ENCODE measurements around the gene FLT4.
"Not testable (repeated sequence)": the region's sequence is repeated elsewhere in the genome, so short reads cannot be mapped to it uniquely, and the experiment has no call there.

Gene FLT4

GRCh38 chr5:180684623-180685161, 35.3 kb upstream of the FLT4 start:
- no peak overlapping the region for H3K27ac ChIP-seq (ENCODE audit: low read depth, low read length)
- no peaks in the 10 kb centered on the region for H3K36me3 ChIP-seq (ENCODE audit: control insufficient read depth in 1 of 2, insufficient read depth in 2 of 2, low read length in 2 of 2)
- H3K9me3 ChIP-seq (ENCODE audit: control insufficient read depth in 1 of 2, low read length in 2 of 2), result no peaks in the 10 kb centered on the region
- H3K4me1 ChIP-seq (ENCODE audit: control insufficient read depth in 1 of 2, insufficient read depth in 2 of 2, low read length in 2 of 2), result no peaks in the 10 kb centered on the region
- peaks cover 9% of the 10 kb centered on the region in 2 donors for H3K27me3 ChIP-seq (ENCODE audit: control insufficient read depth in 1 of 2, insufficient read depth in 2 of 2, low read length in 2 of 2)
- no peak overlapping the region for H3K4me3 ChIP-seq (ENCODE audit: low read depth in 1 of 2, low read length in 2 of 2)
- H3K9ac ChIP-seq (ENCODE audit: low read depth in 1 of 2, low read length in 2 of 2), result no peak overlapping the region

- Histone ChIP-seq H3K9me3 (ENCODE audit: control insufficient read depth in 1 of 2, low read length in 2 of 2) (no peaks in the 10 kb centered on the region), H3K4me1 (ENCODE audit: control insufficient read depth in 1 of 2, insufficient read depth in 2 of 2, low read length in 2 of 2) (no peaks in the 10 kb centered on the region), H3K9ac (ENCODE audit: low read depth in 1 of 2, low read length in 2 of 2) (no peak overlapping the region), H3K4me3 (ENCODE audit: low read depth in 1 of 2, low read length in 2 of 2) (no peak overlapping the region), H3K36me3 (ENCODE audit: control insufficient read depth in 1 of 2, insufficient read depth in 2 of 2, low read length in 2 of 2) (no peaks in the 10 kb centered on the region), H3K27ac (ENCODE audit: low read depth, low read length) (no peak overlapping the region), H3K27me3 (ENCODE audit: control insufficient read depth in 1 of 2, insufficient read depth in 2 of 2, low read length in 2 of 2) (peaks cover 4 to 9% of the 10 kb centered on the region in 2 donors)
Measured at GRCh38 chr5:180683220-180683922, 34.0 kb upstream of the FLT4 start.

- Histone ChIP-seq H3K36me3 (ENCODE audit: control insufficient read depth in 1 of 2, insufficient read depth in 2 of 2, low read length in 2 of 2) (no peaks in the 10 kb centered on the region), H3K4me3 (ENCODE audit: low read depth in 1 of 2, low read length in 2 of 2) (no peak overlapping the region), H3K27ac (ENCODE audit: low read depth, low read length) (no peak overlapping the region), H3K27me3 (ENCODE audit: control insufficient read depth in 1 of 2, insufficient read depth in 2 of 2, low read length in 2 of 2) (peaks cover 4 to 9% of the 10 kb centered on the region in 2 donors), H3K9ac (ENCODE audit: low read depth in 1 of 2, low read length in 2 of 2) (no peak overlapping the region), H3K9me3 (ENCODE audit: control insufficient read depth in 1 of 2, low read length in 2 of 2) (no peaks in the 10 kb centered on the region), H3K4me1 (ENCODE audit: control insufficient read depth in 1 of 2, insufficient read depth in 2 of 2, low read length in 2 of 2) (no peaks in the 10 kb centered on the region)
Measured at GRCh38 chr5:180682560-180682959, 33.2 kb upstream of the FLT4 start.

- H3K4me1 ChIP-seq (ENCODE audit: control insufficient read depth in 1 of 2, insufficient read depth in 2 of 2, low read length in 2 of 2); H3K9ac ChIP-seq (ENCODE audit: low read depth in 1 of 2, low read length in 2 of 2); H3K4me3 ChIP-seq (ENCODE audit: low read depth in 1 of 2, low read length in 2 of 2); H3K36me3 ChIP-seq (ENCODE audit: control insufficient read depth in 1 of 2, insufficient read depth in 2 of 2, low read length in 2 of 2); H3K27me3 ChIP-seq (ENCODE audit: control insufficient read depth in 1 of 2, insufficient read depth in 2 of 2, low read length in 2 of 2); H3K9me3 ChIP-seq (ENCODE audit: control insufficient read depth in 1 of 2, low read length in 2 of 2); H3K27ac ChIP-seq (ENCODE audit: low read depth, low read length): not testable (repeated sequence)
Measured at GRCh38 chr5:180682008-180682407, 32.6 kb upstream of the FLT4 start.

GRCh38 chr5:180678319-180678718, 28.9 kb upstream of the FLT4 start:
- H3K36me3 ChIP-seq (ENCODE audit: control insufficient read depth in 1 of 2, insufficient read depth in 2 of 2, low read length in 2 of 2); H3K27me3 ChIP-seq (ENCODE audit: control insufficient read depth in 1 of 2, insufficient read depth in 2 of 2, low read length in 2 of 2): not testable (repeated sequence)

GRCh38 chr5:180675036-180675635, 25.7 kb upstream of the FLT4 start:
- H3K9ac ChIP-seq (ENCODE audit: low read depth in 1 of 2, low read length in 2 of 2), result no peak overlapping the region
- no peak overlapping the region for H3K27ac ChIP-seq (ENCODE audit: low read depth, low read length)
- peaks cover 0 to 2% of the 10 kb centered on the region in 2 donors for H3K27me3 ChIP-seq (ENCODE audit: control insufficient read depth in 1 of 2, insufficient read depth in 2 of 2, low read length in 2 of 2)
- no peaks in the 10 kb centered on the region for H3K4me1 ChIP-seq (ENCODE audit: control insufficient read depth in 1 of 2, insufficient read depth in 2 of 2, low read length in 2 of 2)
- H3K9me3 ChIP-seq (ENCODE audit: control insufficient read depth in 1 of 2, low read length in 2 of 2), result no peaks in the 10 kb centered on the region
- no peaks in the 10 kb centered on the region for H3K36me3 ChIP-seq (ENCODE audit: control insufficient read depth in 1 of 2, insufficient read depth in 2 of 2, low read length in 2 of 2)
- no peak overlapping the region for H3K4me3 ChIP-seq (ENCODE audit: low read depth in 1 of 2, low read length in 2 of 2)

More at GRCh38 chr5:180678319-180678718, 28.9 kb upstream of the FLT4 start:
- not testable (repeated sequence) for H3K4me3 ChIP-seq (ENCODE audit: low read depth in 1 of 2, low read length in 2 of 2); H3K27ac ChIP-seq (ENCODE audit: low read depth, low read length); H3K4me1 ChIP-seq (ENCODE audit: control insufficient read depth in 1 of 2, insufficient read depth in 2 of 2, low read length in 2 of 2); H3K9me3 ChIP-seq (ENCODE audit: control insufficient read depth in 1 of 2, low read length in 2 of 2); H3K9ac ChIP-seq (ENCODE audit: low read depth in 1 of 2, low read length in 2 of 2)

- not testable (repeated sequence) for H3K4me3 ChIP-seq (ENCODE audit: low read depth in 1 of 2, low read length in 2 of 2); H3K27ac ChIP-seq (ENCODE audit: low read depth, low read length); H3K27me3 ChIP-seq (ENCODE audit: control insufficient read depth in 1 of 2, insufficient read depth in 2 of 2, low read length in 2 of 2); H3K9me3 ChIP-seq (ENCODE audit: control insufficient read depth in 1 of 2, low read length in 2 of 2); H3K4me1 ChIP-seq (ENCODE audit: control insufficient read depth in 1 of 2, insufficient read depth in 2 of 2, low read length in 2 of 2); H3K36me3 ChIP-seq (ENCODE audit: control insufficient read depth in 1 of 2, insufficient read depth in 2 of 2, low read length in 2 of 2); H3K9ac ChIP-seq (ENCODE audit: low read depth in 1 of 2, low read length in 2 of 2)
Measured at GRCh38 chr5:180674090-180674475, 24.7 kb upstream of the FLT4 start.

GRCh38 chr5:180673371-180674089, 24.1 kb upstream of the FLT4 start:
- H3K27me3 ChIP-seq (ENCODE audit: control insufficient read depth in 1 of 2, insufficient read depth in 2 of 2, low read length in 2 of 2), result peaks cover 0 to 2% of the 10 kb centered on the region in 2 donors
- no peaks in the 10 kb centered on the region for H3K4me1 ChIP-seq (ENCODE audit: control insufficient read depth in 1 of 2, insufficient read depth in 2 of 2, low read length in 2 of 2)
- no peaks in the 10 kb centered on the region for H3K36me3 ChIP-seq (ENCODE audit: control insufficient read depth in 1 of 2, insufficient read depth in 2 of 2, low read length in 2 of 2)
- H3K9me3 ChIP-seq (ENCODE audit: control insufficient read depth in 1 of 2, low read length in 2 of 2), result no peaks in the 10 kb centered on the region
- no peak overlapping the region for H3K27ac ChIP-seq (ENCODE audit: low read depth, low read length)
- H3K9ac ChIP-seq (ENCODE audit: low read depth in 1 of 2, low read length in 2 of 2), result no peak overlapping the region
- no peak overlapping the region for H3K4me3 ChIP-seq (ENCODE audit: low read depth in 1 of 2, low read length in 2 of 2)

- not testable (repeated sequence) for H3K27ac ChIP-seq (ENCODE audit: low read depth, low read length); H3K27me3 ChIP-seq (ENCODE audit: control insufficient read depth in 1 of 2, insufficient read depth in 2 of 2, low read length in 2 of 2)
Measured at GRCh38 chr5:180671958-180672524, 22.6 kb upstream of the FLT4 start.

More at GRCh38 chr5:180671958-180672524, 22.6 kb upstream of the FLT4 start:
- not testable (repeated sequence) for H3K9ac ChIP-seq (ENCODE audit: low read depth in 1 of 2, low read length in 2 of 2); H3K9me3 ChIP-seq (ENCODE audit: control insufficient read depth in 1 of 2, low read length in 2 of 2); H3K4me1 ChIP-seq (ENCODE audit: control insufficient read depth in 1 of 2, insufficient read depth in 2 of 2, low read length in 2 of 2); H3K4me3 ChIP-seq (ENCODE audit: low read depth in 1 of 2, low read length in 2 of 2); H3K36me3 ChIP-seq (ENCODE audit: control insufficient read depth in 1 of 2, insufficient read depth in 2 of 2, low read length in 2 of 2)
